ENCODE data around the gene TPCN2. TPM values are rescaled to one million over a fixed set of nuclear protein-coding genes. Genes with fewer than 3 reads are reported as not detected.

Gene TPCN2
- total RNA-seq, 1 experiment from 2014 or later: 16.3 TPM

- DNase-seq (ENCODE audit: unreplicated experiment): no peak
- H3K27ac Mint-ChIP-seq (ENCODE audit: low read depth, unreplicated experiment): no peak overlapping the region
- TF ChIP-seq, protein P1, sequence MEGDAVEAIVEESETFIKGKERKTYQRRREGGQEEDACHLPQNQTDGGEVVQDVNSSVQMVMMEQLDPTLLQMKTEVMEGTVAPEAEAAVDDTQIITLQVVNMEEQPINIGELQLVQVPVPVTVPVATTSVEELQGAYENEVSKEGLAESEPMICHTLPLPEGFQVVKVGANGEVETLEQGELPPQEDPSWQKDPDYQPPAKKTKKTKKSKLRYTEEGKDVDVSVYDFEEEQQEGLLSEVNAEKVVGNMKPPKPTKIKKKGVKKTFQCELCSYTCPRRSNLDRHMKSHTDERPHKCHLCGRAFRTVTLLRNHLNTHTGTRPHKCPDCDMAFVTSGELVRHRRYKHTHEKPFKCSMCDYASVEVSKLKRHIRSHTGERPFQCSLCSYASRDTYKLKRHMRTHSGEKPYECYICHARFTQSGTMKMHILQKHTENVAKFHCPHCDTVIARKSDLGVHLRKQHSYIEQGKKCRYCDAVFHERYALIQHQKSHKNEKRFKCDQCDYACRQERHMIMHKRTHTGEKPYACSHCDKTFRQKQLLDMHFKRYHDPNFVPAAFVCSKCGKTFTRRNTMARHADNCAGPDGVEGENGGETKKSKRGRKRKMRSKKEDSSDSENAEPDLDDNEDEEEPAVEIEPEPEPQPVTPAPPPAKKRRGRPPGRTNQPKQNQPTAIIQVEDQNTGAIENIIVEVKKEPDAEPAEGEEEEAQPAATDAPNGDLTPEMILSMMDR (IDR thresholded peaks at IDR 0.05; ENCODE audit: unreplicated experiment): no peak
- peaks cover 12% of the 10 kb centered on the region for H3K4me1 Mint-ChIP-seq (ENCODE audit: insufficient read depth, unreplicated experiment)
- POLR2A ChIA-PET: no interaction called here
- CTCF ChIA-PET: no interaction called here
- intact Hi-C loops (cut with micrococcal nuclease): no loop called here
- BruUV-seq (replicated peaks): no TSS peak
- H3K9me3 Mint-ChIP-seq (ENCODE audit: unreplicated experiment): no peaks in the 10 kb centered on the region
- no peaks in the 10 kb centered on the region for H3K27me3 Mint-ChIP-seq (ENCODE audit: insufficient read depth, unreplicated experiment)
- H3K36me3 Mint-ChIP-seq (ENCODE audit: insufficient read depth, unreplicated experiment): peaks cover 10% of the 10 kb centered on the region
- no peak overlapping the region for H3K4me3 Mint-ChIP-seq (ENCODE audit: unreplicated experiment)
These were observed 45.6 kb downstream of the TPCN2 start for GRCh38 chr11:69094111-69094914.

DNA sequence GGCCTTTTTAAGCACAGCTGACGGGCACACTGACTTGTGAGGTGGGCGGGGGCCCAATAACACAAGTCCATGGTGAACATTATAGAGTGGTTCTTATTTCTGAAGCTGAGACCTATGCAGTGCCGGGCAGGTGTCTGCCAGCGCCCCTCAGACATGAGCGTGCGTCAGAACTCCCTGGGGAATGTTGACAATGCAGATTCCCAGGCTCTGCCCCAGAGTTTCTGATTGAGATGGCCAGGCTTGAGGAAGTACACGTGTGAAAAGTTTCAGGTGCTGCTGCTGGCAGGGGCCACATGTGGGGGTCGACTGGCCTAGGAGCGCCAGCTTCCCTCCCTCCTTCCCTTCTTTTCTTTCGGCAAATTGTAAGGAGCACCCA is 46.2 kb downstream of the TPCN2 start:
- BruUV-seq (replicated peaks): no TSS peak
- peaks cover 4% of the 10 kb centered on the region for H3K36me3 Mint-ChIP-seq (ENCODE audit: insufficient read depth, unreplicated experiment)
- no peaks in the 10 kb centered on the region for H3K9me3 Mint-ChIP-seq (ENCODE audit: unreplicated experiment)
- no peaks in the 10 kb centered on the region for H3K27me3 Mint-ChIP-seq (ENCODE audit: insufficient read depth, unreplicated experiment)
- intact Hi-C loops (cut with micrococcal nuclease): no loop called here
- DNase-seq (ENCODE audit: unreplicated experiment): no peak
- ChIA-PET CTCF (interaction anchor here (1.1 kb wide), 1 partner anchor 548 kb away, joined by 3 read pairs; no protein-coding TSS in a partner anchor), POLR2A (interaction anchor here (0.7 kb wide), 1 partner anchor 155 kb away, joined by 3 read pairs; no protein-coding TSS in a partner anchor)
- no peak overlapping the region for H3K4me3 Mint-ChIP-seq (ENCODE audit: unreplicated experiment)
- peaks cover 6% of the 10 kb centered on the region for H3K4me1 Mint-ChIP-seq (ENCODE audit: insufficient read depth, unreplicated experiment)
- H3K27ac Mint-ChIP-seq (ENCODE audit: low read depth, unreplicated experiment): no peak overlapping the region
- TF ChIP-seq, protein P1 (IDR thresholded peaks at IDR 0.05; ENCODE audit: unreplicated experiment): no peak

DNA sequence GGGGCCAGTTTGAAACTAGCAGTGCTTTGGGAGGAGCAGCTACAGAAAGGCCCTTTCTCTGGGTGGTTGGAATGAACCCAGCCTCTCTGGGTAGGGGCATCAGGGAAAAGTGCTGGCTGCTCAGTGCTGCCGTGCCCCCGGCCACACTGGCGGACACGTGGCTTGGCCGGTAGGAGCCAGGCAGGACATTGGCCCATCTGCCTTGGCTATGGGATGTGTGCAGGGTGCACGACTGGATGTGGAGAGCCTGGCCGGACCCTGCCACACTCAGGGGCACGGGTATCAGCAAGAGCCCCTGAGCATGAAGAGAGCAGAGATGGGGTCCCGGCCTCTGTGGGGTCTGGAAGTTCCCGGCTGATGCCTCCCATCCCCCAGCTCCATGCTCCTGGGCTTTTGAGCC is 46.6 kb downstream of the TPCN2 start:
- no peak for DNase-seq (ENCODE audit: unreplicated experiment)
- BruUV-seq (replicated peaks): no TSS peak
- TF ChIP-seq, protein P1 (IDR thresholded peaks at IDR 0.05; ENCODE audit: unreplicated experiment): no peak
- intact Hi-C loops (cut with micrococcal nuclease): no loop called here
- no peak overlapping the region for H3K4me3 Mint-ChIP-seq (ENCODE audit: unreplicated experiment)
- ChIA-PET CTCF (interaction anchor here (0.8 to 1.1 kb wide), 2 partner anchors 547 to 575 kb away, joined by 3 read pairs; no protein-coding TSS in a partner anchor), POLR2A (interaction anchor here (0.7 kb wide), 1 partner anchor 155 kb away, joined by 3 read pairs; no protein-coding TSS in a partner anchor)
- no peaks in the 10 kb centered on the region for H3K9me3 Mint-ChIP-seq (ENCODE audit: unreplicated experiment)
- peaks cover 4% of the 10 kb centered on the region for H3K36me3 Mint-ChIP-seq (ENCODE audit: insufficient read depth, unreplicated experiment)
- no peak overlapping the region for H3K27ac Mint-ChIP-seq (ENCODE audit: low read depth, unreplicated experiment)
- no peaks in the 10 kb centered on the region for H3K27me3 Mint-ChIP-seq (ENCODE audit: insufficient read depth, unreplicated experiment)
- peaks cover 6% of the 10 kb centered on the region for H3K4me1 Mint-ChIP-seq (ENCODE audit: insufficient read depth, unreplicated experiment)

- TF ChIP-seq, protein P1 (IDR thresholded peaks at IDR 0.05; ENCODE audit: unreplicated experiment): no peak
- DNase-seq (ENCODE audit: unreplicated experiment): no peak
- intact Hi-C loops (cut with micrococcal nuclease): no loop called here
- Mint-ChIP-seq H3K36me3 (ENCODE audit: insufficient read depth, unreplicated experiment) (peaks cover 4% of the 10 kb centered on the region), H3K4me3 (ENCODE audit: unreplicated experiment) (no peak overlapping the region), H3K27ac (ENCODE audit: low read depth, unreplicated experiment) (no peak overlapping the region), H3K9me3 (ENCODE audit: unreplicated experiment) (no peaks in the 10 kb centered on the region), H3K4me1 (ENCODE audit: insufficient read depth, unreplicated experiment) (peaks cover 7% of the 10 kb centered on the region), H3K27me3 (ENCODE audit: insufficient read depth, unreplicated experiment) (no peaks in the 10 kb centered on the region)
- no TSS peak for BruUV-seq (replicated peaks)
- POLR2A ChIA-PET: interaction anchor here (1.1 kb wide), 1 partner anchor 548 kb away, joined by 3 read pairs; no protein-coding TSS in a partner anchor
- CTCF ChIA-PET: interaction anchor here (0.6 to 1.1 kb wide), 3 partner anchors 96 to 574 kb away, joined by 3 to 4 read pairs (median 3); no protein-coding TSS in a partner anchor
These were observed 47.7 kb downstream of the TPCN2 start for GRCh38 chr11:69096473-69096872.

Measured in MCF 10A (cell line).